Heart right ventricle (tissue), 16 donors: Measurements from ENCODE around the gene TMEM263. TPM values are rescaled to one million over a fixed set of nuclear protein-coding genes. Genes with fewer than 3 reads are reported as not detected.
"Not testable (repeated sequence)": the region's sequence is repeated elsewhere in the genome, so short reads cannot be mapped to it uniquely, and the experiment has no call there.

ENCODE experiments used
- ATAC-seq, 8 donors: fragments of 200-7000 bp; cut with Tn5 transposase; one replicate each; pipeline ENCODE4 v1.9.1; 2020; ENCODE audit warnings: mild to moderate bottlenecking in 8 of 8, moderate library complexity in 8 of 8, moderate number of reproducible peaks in 1 of 8
- DNase-seq, 2 donors: peaks; one replicate each; pipeline ENCODE4 v3.0.0-alpha.2; 2020
- H3K27ac ChIP-seq, 10 donors: fragments of 200-600 bp; sonication (generic) in 2 of 10; one replicate each; pipeline versions ENCODE4 v1.5.0 to v1.8.0; 2020 to 2022; ENCODE audit warnings: mild to moderate bottlenecking in 3 of 10
- H3K27me3 ChIP-seq, 7 donors: fragments of 200-600 bp; one replicate each; pipeline ENCODE4 v1.8.0; 2021 to 2022; ENCODE audit warnings: mild to moderate bottlenecking in 2 of 7
- H3K36me3 ChIP-seq, 9 donors: fragments of 200-600 bp; sonication (generic) in 1 of 9; one replicate each; pipeline versions ENCODE4 v1.5.0 to v1.8.0; 2020 to 2022; ENCODE audit warnings: mild to moderate bottlenecking in 2 of 9
- H3K4me1 ChIP-seq, 9 donors: fragments of 200-600 bp; sonication (generic) in 1 of 9; one replicate each; pipeline versions ENCODE4 v1.5.0 to v1.8.0; 2020 to 2022; ENCODE audit warnings: mild to moderate bottlenecking in 4 of 9
- H3K4me3 ChIP-seq, 10 donors: fragments of 200-600 bp; sonication (generic) in 2 of 10; one replicate each; pipeline versions ENCODE4 v1.5.0 to v1.8.0; 2020 to 2022; ENCODE audit warnings: mild to moderate bottlenecking in 7 of 10, moderate library complexity in 2 of 10
- H3K9me3 ChIP-seq, 11 donors: fragments of 200-600 bp in 10 of 11; sonication (generic) in 2 of 11; one replicate each; pipeline versions ENCODE4 v1.5.0 to v1.8.0; 2013 to 2022; ENCODE audit warnings: mild to moderate bottlenecking in 2 of 11, control low read depth in 1 of 11, moderate library complexity in 1 of 11
- CTCF ChIP-seq, 9 donors: fragments of 200-600 bp; sonication (generic) in 2 of 9; IDR thresholded peaks; one replicate each; pipeline versions ENCODE4 v1.5.0 to v1.8.0; 2021 to 2022; ENCODE audit warnings: antibody characterized with exemption in 9 of 9, mild to moderate bottlenecking in 5 of 9, moderate library complexity in 1 of 9
- WGBS, 2 donors: extraction: QIAGEN DNeasy Blood & Tissue Kit; methylation state at CpG; one replicate each; pipeline ENCODE4 v1.1.7; 2013; ENCODE audit warnings: inconsistent platforms in 1 of 2; 5-methylcytosine and 5-hydroxymethylcytosine counted together
- intact Hi-C, 10 donors: fragments of 100-400 bp; cut with DNase I; formaldehyde crosslinking; loops; one replicate each; pipeline versions ENCODE4 v1.11.1 to v1.14.2; 2022
- polyA plus RNA-seq, 2 donors: library from polyadenylated mRNA; stranded (reverse); fragments of 200-250 nt; gene quantifications; one replicate each; pipeline ENCODE4 v1.2.3, GENCODE V29; 2013
- total RNA-seq, 10 donors: library from RNA; stranded (reverse); fragmentation: NEBNext Ultra II Directional in 3 of 10; extraction: Animal tissue kit (Norgen Biotek cat#: 25700) in 3 of 10; gene quantifications; one replicate each; pipeline versions ENCODE4 v1.2.1 to v1.2.4, GENCODE V29; 2021 to 2023
- donor health status: Arrhythmogenic right ventricular cardiomyopathy.
- donor health status: ischemic (EF 13 %, LVEDD 7.1; RV severe dilation, severe dysfunction).
- donor health status: healthy with polysubstance abuse.
- donor health status: DM: no; HTN: yes; CAD: no.
- donor health status: DM: no; HTN: no; CAD: no.
- donor health status: ischemic (EF 25% LVEDD 6.9; RV normal size, moderate dysfunction).
- donor health status: ischemic (EF 25% LVEDD 5.7; RV mildly dilated, moderate dysfunction).
- donor health status: healthy.
- donor health status: DM: yes; HTN: yes; CAD: no.
- donor health status: Ischemic cardiomyopathy.
- donor health status: ischemic (EF 35%, LVEDD 5.7; RV mildly dilated, moderate dysfunction).
- donor health status: nonischemic (EF 11% LVEDD 7.7; RV severe dilation, severe dysfunction).
- donor health status: DM: yes; HTN: yes; CAD: no.
- donor health status: PGD.
- donor health status: ischemic (EF 29% LVEDD 5.4; RV normal size, mild dysfunction).
- donor health status: nonischemic (EF 23%, LVEDD 6.1; RV moderate dilation, normal function).

Gene TMEM263
- total and polyA plus RNA-seq, 12 donors, result 15.1 to 47.5 (median 34.6) TPM

- DNase-seq (no peak), ATAC-seq (no peak)
- WGBS, 2 donors, result 96% methylated on average over 1 of the region's 1 CpG
- Histone ChIP-seq H3K9me3 (no peaks in the 10 kb centered on the region), H3K36me3 (peaks cover 0 to 85% (median 21%) of the 10 kb centered on the region in 9 donors), H3K27ac (no peak overlapping the region), H3K4me1 (no peaks in the 10 kb centered on the region), H3K4me3 (no peak overlapping the region), H3K27me3 (no peaks in the 10 kb centered on the region)
- intact Hi-C loops, result no loop called here
- no peak for TF ChIP-seq CTCF (IDR thresholded peaks at IDR 0.05)
Observed at GRCh38 chr12:106997916-106998315, 42.2 kb downstream of the TMEM263 start.

GRCh38 chr12:106999446-106999845 is 43.7 kb downstream of the TMEM263 start:
- H3K27me3 ChIP-seq, result no peaks in the 10 kb centered on the region
- H3K4me3 ChIP-seq, result no peak overlapping the region
- H3K9me3 ChIP-seq, result no peaks in the 10 kb centered on the region
- ATAC-seq (no peak), DNase-seq (no peak)
- no peak for TF ChIP-seq CTCF (IDR thresholded peaks at IDR 0.05)
- H3K27ac ChIP-seq, result no peak overlapping the region
- WGBS, 2 donors, result 84 to 87% methylated on average over 6 of the region's 6 CpGs
- H3K4me1 ChIP-seq, result no peaks in the 10 kb centered on the region
- intact Hi-C loops, result no loop called here
- peaks cover 0 to 78% (median 21%) of the 10 kb centered on the region in 9 donors for H3K36me3 ChIP-seq

DNA sequence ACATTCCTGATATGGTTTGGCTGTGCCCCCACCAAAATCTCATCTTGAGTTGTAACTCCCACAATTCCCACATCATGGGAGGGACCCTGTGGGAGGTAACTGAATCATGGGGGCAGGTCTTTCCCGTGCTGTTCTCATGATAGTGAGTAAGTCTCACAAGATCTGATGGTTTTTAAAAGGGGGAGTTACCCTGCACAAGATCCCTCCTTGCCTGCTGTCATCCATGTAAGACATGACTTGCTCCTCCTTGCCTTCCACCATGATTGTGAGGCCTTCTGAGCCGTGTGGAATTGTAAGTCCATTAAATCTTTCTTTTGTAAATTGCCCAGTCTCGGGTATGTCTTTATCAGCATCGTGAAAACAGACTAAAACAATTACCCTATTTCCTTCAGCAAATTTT is 47.0 kb downstream of the TMEM263 start:
- H3K4me3 ChIP-seq, H3K27me3 ChIP-seq, H3K9me3 ChIP-seq, DNase-seq, H3K4me1 ChIP-seq, ATAC-seq, H3K27ac ChIP-seq: not testable (repeated sequence)
- 81 to 83% methylated on average over 4 of the region's 4 CpGs for whole genome bisulfite sequencing, 2 donors
- peaks cover 0 to 51% (median 3%) of the 10 kb centered on the region in 9 donors for H3K36me3 ChIP-seq
- intact Hi-C loops, result loop anchor here in 1 of 10 donors (10.0 kb wide), 1 partner anchor 92 kb away; the partner anchor contains the start of gene CRY1

DNA sequence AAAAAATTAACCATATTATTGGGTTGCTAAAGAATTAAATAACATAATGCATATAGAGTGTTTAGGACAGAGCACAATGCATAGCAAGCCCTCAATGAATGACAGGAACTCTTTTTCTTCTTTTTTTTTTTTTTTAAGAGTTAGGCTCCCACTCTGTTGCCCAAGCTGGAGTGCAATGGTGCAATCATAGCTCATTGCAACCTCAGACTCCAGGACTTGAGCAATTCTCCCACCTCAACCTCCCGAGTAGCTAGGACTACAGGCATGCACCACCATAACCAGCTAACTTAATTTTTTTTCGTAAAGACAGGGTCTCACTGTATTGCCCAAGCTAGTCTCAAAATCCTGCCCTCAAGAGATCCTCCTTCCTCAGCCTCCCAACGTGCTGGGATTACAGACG is 51.7 kb downstream of the TMEM263 start:
- Histone ChIP-seq H3K27me3 (no peaks in the 10 kb centered on the region), H3K27ac (no peak overlapping the region), H3K9me3 (peaks cover 0 to 6% (median 0%) of the 10 kb centered on the region in 11 donors), H3K4me1 (no peaks in the 10 kb centered on the region), H3K36me3 (peaks cover 0 to 10% (median 0%) of the 10 kb centered on the region in 9 donors), H3K4me3 (no peak overlapping the region)
- 96 to 97% methylated on average over 4 of the region's 4 CpGs for WGBS, 2 donors
- no peak for ATAC-seq
- DNase-seq, result no peak
- TF ChIP-seq CTCF (IDR thresholded peaks at IDR 0.05), result no peak
- intact Hi-C loops, result loop anchor here in 1 of 10 donors (10.0 kb wide), 1 partner anchor 87 kb away; the partner anchor contains the start of gene CRY1

DNA sequence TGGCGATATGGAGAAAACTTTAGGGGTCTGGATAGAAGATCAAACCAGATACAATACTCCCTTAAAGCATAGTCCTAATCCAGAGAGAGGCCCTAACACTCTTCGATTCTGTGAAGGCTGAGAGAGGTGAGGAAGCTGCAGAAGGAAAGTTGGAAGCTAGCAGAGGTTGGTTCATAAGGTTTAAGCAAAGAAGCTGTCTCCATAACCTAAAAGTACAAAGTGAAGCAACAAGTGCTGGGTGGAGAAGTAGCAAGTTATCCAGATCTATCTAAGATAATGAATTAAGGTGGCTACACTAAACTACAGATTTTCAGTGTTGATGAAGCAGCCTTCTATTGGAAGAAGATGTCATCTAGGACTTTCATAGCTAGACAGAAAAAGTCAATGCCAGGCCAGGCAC is 55.8 kb downstream of the TMEM263 start:
- no peak for TF ChIP-seq CTCF (IDR thresholded peaks at IDR 0.05)
- intact Hi-C loops, result no loop called here
- ATAC-seq, result no peak
- WGBS, 2 donors, result 95 to 96% methylated on average over 2 of the region's 2 CpGs
- Histone ChIP-seq H3K27me3 (no peaks in the 10 kb centered on the region), H3K27ac (no peak overlapping the region), H3K4me3 (no peak overlapping the region), H3K4me1 (peaks cover 0 to under 1% (median 0%) of the 10 kb centered on the region in 9 donors), H3K36me3 (peaks cover 0 to 9% (median 0%) of the 10 kb centered on the region in 9 donors), H3K9me3 (peaks cover 0 to 10% (median 0%) of the 10 kb centered on the region in 11 donors)
- DNase-seq, result no peak
